H1 (cell line): ENCODE data around the gene PPP1R27.

Experiments
- CBX8 ChIP-seq: fragments of 300-800, 300-1000 bp; sonication (generic); IDR thresholded peaks from 2 replicates; pipeline ENCODE4 v1.7.1; 2016; ENCODE audit warnings: low read depth, low read length, borderline replicate concordance
- POLR2A ChIP-seq, 2 experiments: IDR thresholded peaks; 1 replicate in 1 of 2; 2 replicates in 1 of 2; pipeline ENCODE4 v1.6.1; 2011; ENCODE audit warnings: low read depth in 2 of 2, low read length in 2 of 2, mild to moderate bottlenecking in 2 of 2; ENCODE audit errors: control extremely low read depth in 1 of 2
- RBBP5 ChIP-seq: IDR thresholded peaks from 2 replicates; pipeline ENCODE4 v1.7.1; 2012; ENCODE audit warnings: low read depth, mild to moderate bottlenecking, inconsistent platforms, low read length, moderate library complexity, borderline replicate concordance
- SAP30 ChIP-seq: fragments of 300-600 bp; sonication (generic); IDR thresholded peaks from 2 replicates; pipeline ENCODE4 v1.7.1; 2012; ENCODE audit warnings: low read length, moderate library complexity, mild to moderate bottlenecking, inconsistent platforms; ENCODE audit not compliant: insufficient read depth, insufficient replicate concordance
- SP1 ChIP-seq: IDR thresholded peaks from 2 replicates; pipeline ENCODE4 v1.6.1; 2011; ENCODE audit warnings: low read depth, low read length
- SUZ12 ChIP-seq: fragments of 200-600 bp; sonication (generic); IDR thresholded peaks from 2 replicates; pipeline ENCODE4 v1.6.1; 2012; ENCODE audit warnings: mild to moderate bottlenecking, inconsistent platforms, low read length, moderate library complexity, mixed read lengths
- ZNF274 ChIP-seq: IDR thresholded peaks from 2 replicates; pipeline ENCODE4 v1.7.0; 2012; ENCODE audit warnings: low read length, borderline replicate concordance; ENCODE audit errors: extremely low read depth
- TF ChIP-seq, protein P1 (sequence below), 3 experiments: IDR thresholded peaks; 1 replicate in 2 of 3; 2 replicates in 1 of 3; pipeline versions ENCODE4 v1.5.1 to v1.6.1; 2011; ENCODE audit warnings: low read length in 3 of 3, mild to moderate bottlenecking in 3 of 3, inconsistent platforms in 2 of 3, low read depth in 1 of 3, moderate library complexity in 1 of 3; ENCODE audit not compliant: insufficient read depth in 1 of 3; ENCODE audit errors: control extremely low read depth in 1 of 3
- TF ChIP-seq, protein P2 (sequence below): IDR thresholded peaks from 2 replicates; pipeline ENCODE4 v1.6.1; 2011; ENCODE audit warnings: low read depth, mild to moderate bottlenecking, low read length; ENCODE audit not compliant: insufficient read depth

DNA sequence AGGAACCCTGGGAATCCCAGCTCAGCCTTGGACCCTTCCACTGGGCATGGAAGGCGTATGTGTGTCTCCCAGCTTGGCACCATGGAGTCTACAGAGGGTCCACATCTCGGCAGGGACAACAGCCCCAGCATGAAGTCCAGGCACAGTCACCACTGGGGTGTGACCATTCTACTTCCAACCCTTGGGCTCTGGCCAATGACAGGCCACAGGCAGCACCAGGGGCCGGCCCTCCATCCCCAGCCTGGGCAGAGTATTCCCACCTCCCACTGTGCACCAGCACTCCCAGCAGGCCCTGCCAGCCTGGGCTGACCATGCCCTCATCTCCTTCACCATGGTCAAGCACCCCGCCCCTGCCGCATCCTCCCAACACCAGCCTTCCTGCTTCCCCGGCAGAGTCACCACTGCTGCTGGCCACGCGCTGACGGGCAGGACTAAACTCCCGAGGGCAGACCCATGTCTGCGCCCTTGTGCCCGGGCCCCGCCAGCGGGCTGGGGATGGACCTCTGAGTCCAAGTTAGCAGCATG is 9.5 kb upstream of the PPP1R27 start:
- TF ChIP-seq, protein P1, sequence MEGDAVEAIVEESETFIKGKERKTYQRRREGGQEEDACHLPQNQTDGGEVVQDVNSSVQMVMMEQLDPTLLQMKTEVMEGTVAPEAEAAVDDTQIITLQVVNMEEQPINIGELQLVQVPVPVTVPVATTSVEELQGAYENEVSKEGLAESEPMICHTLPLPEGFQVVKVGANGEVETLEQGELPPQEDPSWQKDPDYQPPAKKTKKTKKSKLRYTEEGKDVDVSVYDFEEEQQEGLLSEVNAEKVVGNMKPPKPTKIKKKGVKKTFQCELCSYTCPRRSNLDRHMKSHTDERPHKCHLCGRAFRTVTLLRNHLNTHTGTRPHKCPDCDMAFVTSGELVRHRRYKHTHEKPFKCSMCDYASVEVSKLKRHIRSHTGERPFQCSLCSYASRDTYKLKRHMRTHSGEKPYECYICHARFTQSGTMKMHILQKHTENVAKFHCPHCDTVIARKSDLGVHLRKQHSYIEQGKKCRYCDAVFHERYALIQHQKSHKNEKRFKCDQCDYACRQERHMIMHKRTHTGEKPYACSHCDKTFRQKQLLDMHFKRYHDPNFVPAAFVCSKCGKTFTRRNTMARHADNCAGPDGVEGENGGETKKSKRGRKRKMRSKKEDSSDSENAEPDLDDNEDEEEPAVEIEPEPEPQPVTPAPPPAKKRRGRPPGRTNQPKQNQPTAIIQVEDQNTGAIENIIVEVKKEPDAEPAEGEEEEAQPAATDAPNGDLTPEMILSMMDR (IDR thresholded peaks at IDR 0.05; ENCODE audit: control extremely low read depth in 1 of 3, insufficient read depth in 1 of 3, low read depth in 1 of 3, low read length in 3 of 3): no peak
- TF ChIP-seq SP1: no peak
- no peak for TF ChIP-seq POLR2A (IDR thresholded peaks at IDR 0.05; ENCODE audit: control extremely low read depth in 1 of 2, low read depth in 2 of 2, low read length in 2 of 2)
- TF ChIP-seq CBX8: no peak
- no peak for TF ChIP-seq SAP30
- TF ChIP-seq RBBP5: no peak
- no peak for TF ChIP-seq ZNF274
- TF ChIP-seq, protein P2, sequence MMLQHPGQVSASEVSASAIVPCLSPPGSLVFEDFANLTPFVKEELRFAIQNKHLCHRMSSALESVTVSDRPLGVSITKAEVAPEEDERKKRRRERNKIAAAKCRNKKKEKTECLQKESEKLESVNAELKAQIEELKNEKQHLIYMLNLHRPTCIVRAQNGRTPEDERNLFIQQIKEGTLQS: no peak
- TF ChIP-seq SUZ12: no peak
